ENCODE data around the gene UBE2N.
A peak's percentile ranks its signal among the peaks of the same experiment; 100 is the strongest.
"Not testable (repeated sequence)": the region's sequence is repeated elsewhere in the genome, so short reads cannot be mapped to it uniquely, and the experiment has no call there.

Gene UBE2N

GRCh38 chr12:93440043-93440835 lies 1.5 kb downstream of the UBE2N start:
- Histone ChIP-seq H3K79me1 (replicated peaks; ENCODE audit: low read length, poor library complexity, severe bottlenecking) (no peaks in the 10 kb centered on the region), H4K8ac (ENCODE audit: low read length) (no peak overlapping the region), H3K4me1 (ENCODE audit: control insufficient read depth, insufficient read depth, low read depth, low read length) (peaks cover 9% of the 10 kb centered on the region), H3K4ac (ENCODE audit: low read depth in 1 of 2, low read length in 2 of 2) (no peak overlapping the region), H3K27me3 (ENCODE audit: control insufficient read depth in 1 of 2, insufficient read depth in 1 of 2, low read length in 2 of 2) (no peaks in the 10 kb centered on the region), H2BK12ac (ENCODE audit: low read length in 2 of 2) (no peak overlapping the region), H2AK5ac (ENCODE audit: low read length, severe bottlenecking) (no peak overlapping the region), H3K27ac (ENCODE audit: low read length, poor library complexity, severe bottlenecking) (no peak overlapping the region), H3K36me3 (ENCODE audit: control insufficient read depth in 1 of 2, insufficient read depth in 2 of 2, low read depth in 1 of 2, low read length in 2 of 2) (no peaks in the 10 kb centered on the region), H3K23ac (ENCODE audit: low read length in 2 of 2) (no peak overlapping the region), H3K14ac (ENCODE audit: low read length in 2 of 2) (no peak overlapping the region), H2BK5ac (ENCODE audit: low read depth, low read length, poor library complexity, severe bottlenecking) (no peak overlapping the region), H2AFZ (ENCODE audit: low read depth, low read length) (no peak overlapping the region), H3K4me3 (ENCODE audit: insufficient read depth in 1 of 2, low read depth in 1 of 2, low read length in 2 of 2) (peak overlapping the region in 1 of 2 experiments; percentile 99), H3K9ac (ENCODE audit: low read length) (peak overlapping the region; percentile 97), H3K4me2 (ENCODE audit: low read length, poor library complexity, severe bottlenecking) (peak overlapping the region; percentile 78), H4K91ac (ENCODE audit: low read length) (no peak overlapping the region), H2BK15ac (ENCODE audit: low read depth, poor library complexity, severe bottlenecking) (no peak overlapping the region), H3K9me3 (ENCODE audit: control insufficient read depth, low read length) (no peaks in the 10 kb centered on the region), H2BK120ac (ENCODE audit: low read depth, low read length) (no peak overlapping the region), H3K18ac (ENCODE audit: low read depth in 1 of 2, low read length in 2 of 2) (no peak overlapping the region)
- DNase-seq: peak; percentile 36
- 26% methylated on average over 9 of the region's 12 CpGs for WGBS

GRCh38 chr12:93438266-93439050 lies 3.3 kb downstream of the UBE2N start:
- no peak overlapping the region for H2BK120ac ChIP-seq (ENCODE audit: low read depth, low read length)
- H3K27ac ChIP-seq (ENCODE audit: low read length, poor library complexity, severe bottlenecking): no peak overlapping the region
- no peak overlapping the region for H3K9ac ChIP-seq (ENCODE audit: low read length)
- no peak overlapping the region for H3K4me2 ChIP-seq (ENCODE audit: low read length, poor library complexity, severe bottlenecking)
- WGBS: 93% methylated on average over 3 of the region's 3 CpGs
- no peaks in the 10 kb centered on the region for H3K27me3 ChIP-seq (ENCODE audit: control insufficient read depth in 1 of 2, insufficient read depth in 1 of 2, low read length in 2 of 2)
- H2AFZ ChIP-seq (ENCODE audit: low read depth, low read length): no peak overlapping the region
- DNase-seq: no peak
- H3K36me3 ChIP-seq (ENCODE audit: control insufficient read depth in 1 of 2, insufficient read depth in 2 of 2, low read depth in 1 of 2, low read length in 2 of 2): no peaks in the 10 kb centered on the region
- no peaks in the 10 kb centered on the region for H3K9me3 ChIP-seq (ENCODE audit: control insufficient read depth, low read length)
- no peaks in the 10 kb centered on the region for H3K79me1 ChIP-seq (replicated peaks; ENCODE audit: low read length, poor library complexity, severe bottlenecking)
- H3K4me1 ChIP-seq (ENCODE audit: control insufficient read depth, insufficient read depth, low read depth, low read length): peaks cover 9% of the 10 kb centered on the region
- no peak overlapping the region for H2BK15ac ChIP-seq (ENCODE audit: low read depth, poor library complexity, severe bottlenecking)
- H3K4ac ChIP-seq (ENCODE audit: low read depth in 1 of 2, low read length in 2 of 2): no peak overlapping the region
- H2BK5ac ChIP-seq (ENCODE audit: low read depth, low read length, poor library complexity, severe bottlenecking): no peak overlapping the region
- H3K23ac ChIP-seq (ENCODE audit: low read length in 2 of 2): no peak overlapping the region
- no peak overlapping the region for H4K8ac ChIP-seq (ENCODE audit: low read length)
- H2AK5ac ChIP-seq (ENCODE audit: low read length, severe bottlenecking): no peak overlapping the region
- no peak overlapping the region for H3K18ac ChIP-seq (ENCODE audit: low read depth in 1 of 2, low read length in 2 of 2)
- no peak overlapping the region for H3K14ac ChIP-seq (ENCODE audit: low read length in 2 of 2)
- no peak overlapping the region for H2BK12ac ChIP-seq (ENCODE audit: low read length in 2 of 2)
- no peak overlapping the region for H3K4me3 ChIP-seq (ENCODE audit: insufficient read depth in 1 of 2, low read depth in 1 of 2, low read length in 2 of 2)
- no peak overlapping the region for H4K91ac ChIP-seq (ENCODE audit: low read length)

GRCh38 chr12:93434256-93434865 lies 7.4 kb downstream of the UBE2N start:
- no peak overlapping the region for H4K8ac ChIP-seq (ENCODE audit: low read length)
- H2AK5ac ChIP-seq (ENCODE audit: low read length, severe bottlenecking): no peak overlapping the region

GRCh38 chr12:93432031-93432430 lies 9.7 kb downstream of the UBE2N start:
- WGBS: 99% methylated on average over 4 of the region's 6 CpGs
- not testable (repeated sequence) for H2BK5ac ChIP-seq (ENCODE audit: low read depth, low read length, poor library complexity, severe bottlenecking)

More at GRCh38 chr12:93434256-93434865, 7.4 kb downstream of the UBE2N start:
- Histone ChIP-seq H2BK5ac (ENCODE audit: low read depth, low read length, poor library complexity, severe bottlenecking) (no peak overlapping the region), H4K91ac (ENCODE audit: low read length) (no peak overlapping the region), H2AFZ (ENCODE audit: low read depth, low read length) (no peak overlapping the region), H3K14ac (ENCODE audit: low read length in 2 of 2) (no peak overlapping the region), H3K9ac (ENCODE audit: low read length) (peak overlapping the region; percentile 70), H3K36me3 (ENCODE audit: control insufficient read depth in 1 of 2, insufficient read depth in 2 of 2, low read depth in 1 of 2, low read length in 2 of 2) (no peaks in the 10 kb centered on the region), H3K4me1 (ENCODE audit: control insufficient read depth, insufficient read depth, low read depth, low read length) (peaks cover 9% of the 10 kb centered on the region), H2BK12ac (ENCODE audit: low read length in 2 of 2) (no peak overlapping the region), H3K23ac (ENCODE audit: low read length in 2 of 2) (no peak overlapping the region), H3K79me1 (replicated peaks; ENCODE audit: low read length, poor library complexity, severe bottlenecking) (no peaks in the 10 kb centered on the region), H3K4ac (ENCODE audit: low read depth in 1 of 2, low read length in 2 of 2) (no peak overlapping the region), H2BK120ac (ENCODE audit: low read depth, low read length) (no peak overlapping the region), H3K4me3 (ENCODE audit: insufficient read depth in 1 of 2, low read depth in 1 of 2, low read length in 2 of 2) (peak overlapping the region in 1 of 2 experiments; percentile 41), H2BK15ac (ENCODE audit: low read depth, poor library complexity, severe bottlenecking) (no peak overlapping the region), H3K18ac (ENCODE audit: low read depth in 1 of 2, low read length in 2 of 2) (no peak overlapping the region), H3K27me3 (ENCODE audit: control insufficient read depth in 1 of 2, insufficient read depth in 1 of 2, low read length in 2 of 2) (no peaks in the 10 kb centered on the region), H3K27ac (ENCODE audit: low read length, poor library complexity, severe bottlenecking) (no peak overlapping the region), H3K4me2 (ENCODE audit: low read length, poor library complexity, severe bottlenecking) (no peak overlapping the region), H3K9me3 (ENCODE audit: control insufficient read depth, low read length) (no peaks in the 10 kb centered on the region)
- DNase-seq: peak; percentile 26
- WGBS: 100% methylated on average over 5 of the region's 5 CpGs

More at GRCh38 chr12:93432031-93432430, 9.7 kb downstream of the UBE2N start:
- H3K9ac ChIP-seq (ENCODE audit: low read length); H3K9me3 ChIP-seq (ENCODE audit: control insufficient read depth, low read length); H3K4me2 ChIP-seq (ENCODE audit: low read length, poor library complexity, severe bottlenecking); H3K27me3 ChIP-seq (ENCODE audit: control insufficient read depth in 1 of 2, insufficient read depth in 1 of 2, low read length in 2 of 2); H3K36me3 ChIP-seq (ENCODE audit: control insufficient read depth in 1 of 2, insufficient read depth in 2 of 2, low read depth in 1 of 2, low read length in 2 of 2); H3K27ac ChIP-seq (ENCODE audit: low read length, poor library complexity, severe bottlenecking); H2BK15ac ChIP-seq (ENCODE audit: low read depth, poor library complexity, severe bottlenecking); H2AFZ ChIP-seq (ENCODE audit: low read depth, low read length); H3K4me3 ChIP-seq (ENCODE audit: insufficient read depth in 1 of 2, low read depth in 1 of 2, low read length in 2 of 2); H3K79me1 ChIP-seq (replicated peaks; ENCODE audit: low read length, poor library complexity, severe bottlenecking); H2BK12ac ChIP-seq (ENCODE audit: low read length in 2 of 2); H3K18ac ChIP-seq (ENCODE audit: low read depth in 1 of 2, low read length in 2 of 2); H2AK5ac ChIP-seq (ENCODE audit: low read length, severe bottlenecking); H3K4me1 ChIP-seq (ENCODE audit: control insufficient read depth, insufficient read depth, low read depth, low read length); H4K91ac ChIP-seq (ENCODE audit: low read length); H4K8ac ChIP-seq (ENCODE audit: low read length); H3K23ac ChIP-seq (ENCODE audit: low read length in 2 of 2); H2BK120ac ChIP-seq (ENCODE audit: low read depth, low read length); H3K4ac ChIP-seq (ENCODE audit: low read depth in 1 of 2, low read length in 2 of 2); H3K14ac ChIP-seq (ENCODE audit: low read length in 2 of 2); DNase-seq: not testable (repeated sequence)
